Hippocampal formation (tissue), 2 donors: ENCODE data around the gene SLC35A2.
"Not testable (repeated sequence)": the region's sequence is repeated elsewhere in the genome, so short reads cannot be mapped to it uniquely, and the experiment has no call there.

Experiments
- DNase-seq, 2 donors: peaks; one replicate each; lab custom pipeline; 2025; lab: John Stamatoyannopoulos, UW

SLC35A2 gene

GRCh38 chrX:48902776-48903175, 8.7 kb downstream of the SLC35A2 start:
- no peak for DNase-seq

DNA sequence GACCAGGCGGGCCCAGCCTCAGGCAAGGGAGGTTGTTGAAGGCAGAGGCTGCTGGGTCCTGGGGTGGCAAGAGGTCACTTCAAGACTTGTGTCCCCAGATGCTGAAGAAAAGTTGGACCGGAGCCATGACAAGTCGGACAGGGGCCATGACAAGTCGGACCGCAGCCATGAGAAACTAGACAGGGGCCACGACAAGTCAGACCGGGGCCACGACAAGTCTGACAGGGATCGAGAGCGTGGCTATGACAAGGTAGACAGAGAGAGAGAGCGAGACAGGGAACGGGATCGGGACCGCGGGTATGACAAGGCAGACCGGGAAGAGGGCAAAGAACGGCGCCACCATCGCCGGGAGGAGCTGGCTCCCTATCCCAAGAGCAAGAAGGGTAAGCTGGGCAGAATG, 9.3 kb downstream of the SLC35A2 start:
- no peak for DNase-seq

- no peak for DNase-seq
Measured at GRCh38 chrX:48901069-48901468, 10.4 kb downstream of the SLC35A2 start.

GRCh38 chrX:48899078-48899410, 12.4 kb downstream of the SLC35A2 start:
- DNase-seq: no peak

DNA sequence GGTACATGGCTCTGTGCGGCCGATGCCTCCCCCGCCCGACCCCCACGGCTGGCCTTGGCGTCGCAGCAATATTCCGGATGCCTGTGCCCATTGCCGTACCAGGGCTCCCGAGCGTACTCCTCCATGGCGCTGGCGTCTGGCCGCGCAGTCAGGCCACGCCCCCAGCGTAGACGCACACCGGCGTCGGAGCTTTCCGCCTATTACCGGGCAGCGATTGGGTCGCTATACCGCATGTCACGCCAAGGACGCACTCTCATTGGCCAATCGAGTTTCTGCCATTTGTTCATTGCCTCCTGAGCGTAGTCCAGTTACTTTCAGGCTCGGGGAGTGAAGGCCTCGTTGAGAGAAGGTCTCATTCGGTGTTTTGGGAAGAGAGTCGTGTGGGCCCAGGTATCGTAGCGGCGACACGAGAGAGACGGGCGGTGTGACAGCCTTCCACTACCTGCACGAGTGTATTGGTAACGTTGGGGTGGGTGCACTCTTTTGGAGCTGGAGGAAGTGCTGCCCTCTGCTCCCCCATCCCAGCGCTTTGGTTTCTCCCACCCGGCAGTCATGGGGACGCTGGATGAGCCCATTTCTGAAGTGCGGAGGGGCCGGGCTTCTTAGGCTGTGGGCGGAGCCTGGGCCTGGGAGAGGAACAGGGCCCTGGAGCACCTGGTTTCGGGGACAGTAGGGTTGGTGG, 13.7 kb downstream of the SLC35A2 start, which contains the start of the genes PQBP1 and TIMM17B:
PQBP1 (plus strand) TSS at position 306 of the 682 bp plus-strand sequence. CDS start 580 bp downstream, outside the sequence.
TIMM17B (minus strand) TSS at position 144 of the 682 bp plus-strand sequence; CDS start at position 125, 19 bp downstream.
- peak; percentile 89 for DNase-seq

DNA sequence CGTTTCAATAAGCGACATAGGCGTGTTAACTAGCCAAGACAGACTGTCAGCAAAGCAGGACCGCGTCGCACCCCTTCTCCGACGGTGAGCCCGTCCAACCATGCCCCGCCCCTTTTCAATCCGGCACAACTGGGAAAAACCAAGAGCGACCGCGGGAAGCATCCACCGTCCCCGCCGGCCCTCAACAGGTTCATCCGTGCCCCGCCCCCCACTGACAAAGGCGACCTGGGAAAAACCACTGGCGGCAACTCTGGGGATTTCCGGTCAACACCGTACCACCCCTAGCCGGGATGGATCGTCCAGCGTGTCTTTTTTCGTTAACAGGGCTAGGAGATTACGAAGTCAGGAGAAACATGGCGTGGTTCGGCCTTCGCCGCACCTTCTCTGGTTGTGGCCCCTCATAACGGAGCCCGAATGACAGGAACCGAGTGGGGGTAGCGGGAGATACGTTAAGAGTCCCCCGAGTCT, 14.3 kb downstream of the SLC35A2 start:
- peak; percentile 21 to 39 for DNase-seq

DNA sequence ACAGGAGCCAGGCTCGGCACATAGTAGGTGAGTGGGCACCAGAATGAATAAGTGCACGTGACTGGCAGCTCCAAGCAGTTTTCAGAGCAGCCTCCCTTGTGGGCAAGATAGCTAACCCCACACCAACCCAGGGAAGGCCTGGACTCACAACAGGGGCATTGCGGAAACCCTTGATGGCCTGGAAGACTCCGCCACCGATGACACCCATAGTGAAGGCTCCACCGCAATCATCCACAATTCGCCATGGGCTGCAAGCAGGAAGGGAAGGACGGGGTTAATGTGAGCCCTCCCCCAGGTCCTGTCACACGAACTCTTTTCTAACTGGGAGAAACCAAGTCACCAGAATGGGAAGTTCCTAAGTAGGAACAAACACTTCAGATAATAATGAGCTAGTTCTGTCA, 14.8 kb downstream of the SLC35A2 start:
- DNase-seq: no peak

- DNase-seq: no peak
Measured at GRCh38 chrX:48894891-48895290, 16.6 kb downstream of the SLC35A2 start.

GRCh38 chrX:48893556-48894348, 17.7 kb downstream of the SLC35A2 start:
- DNase-seq: no peak

GRCh38 chrX:48892896-48893295, 18.6 kb downstream of the SLC35A2 start:
- DNase-seq: no peak

GRCh38 chrX:48891402-48892288, 19.8 kb downstream of the SLC35A2 start:
- peak; percentile 60 to 76 for DNase-seq

GRCh38 chrX:48890934-48891401, 20.5 kb downstream of the SLC35A2 start:
- no peak for DNase-seq

DNA sequence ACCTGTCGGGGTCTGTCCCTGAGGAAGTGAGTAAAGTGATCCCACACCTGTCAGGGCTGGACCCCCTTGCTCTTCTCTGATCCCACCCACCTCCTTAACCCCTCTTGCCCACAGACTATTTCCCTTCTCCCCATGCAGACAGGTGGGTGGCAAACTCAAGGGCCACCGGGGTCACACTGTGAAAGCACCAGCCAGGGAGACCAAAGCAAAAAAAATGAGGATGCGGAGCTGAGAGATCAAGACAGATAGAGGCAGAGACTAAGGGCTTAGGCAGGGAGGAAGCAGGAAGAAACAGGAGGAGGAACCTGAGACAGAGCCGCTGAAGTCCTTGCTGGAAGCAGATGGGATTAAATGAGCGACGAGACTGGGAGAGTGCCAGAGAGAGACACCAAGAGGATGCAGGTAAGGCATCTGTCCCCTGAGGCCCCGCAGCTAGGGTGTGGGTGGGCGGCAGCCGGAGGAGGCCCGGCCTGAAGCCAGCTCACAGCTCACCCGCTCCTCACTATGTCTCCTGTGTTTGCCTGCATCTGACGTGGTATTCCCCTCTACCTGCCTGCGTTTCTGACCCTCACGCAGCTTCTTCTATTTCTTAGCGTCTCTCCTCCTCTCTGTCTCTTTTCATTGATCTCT, 21.0 kb downstream of the SLC35A2 start:
- DNase-seq: no peak

- DNase-seq: not testable (repeated sequence)
Measured at GRCh38 chrX:48886586-48886985, 24.9 kb downstream of the SLC35A2 start.

DNA sequence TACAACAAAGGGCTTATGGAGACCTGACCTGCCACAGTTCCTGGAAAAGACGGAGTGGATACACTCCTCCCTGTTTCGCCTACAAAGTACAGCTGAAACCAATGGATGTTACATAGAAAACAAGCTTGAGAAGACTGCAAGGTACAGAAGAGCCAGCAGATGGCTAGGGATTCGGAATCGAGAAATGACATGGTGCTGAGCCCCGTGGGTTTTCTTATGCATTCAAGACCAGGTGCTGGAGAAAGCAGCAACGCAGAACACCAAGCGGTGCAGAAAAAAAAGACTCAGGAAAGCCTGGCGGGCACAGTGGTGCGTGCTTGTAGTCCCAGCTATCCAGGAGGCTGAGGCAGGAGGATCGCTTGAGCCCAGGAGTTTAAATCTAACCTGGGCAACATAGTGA, 27.7 kb downstream of the SLC35A2 start:
- no peak for DNase-seq

DNA sequence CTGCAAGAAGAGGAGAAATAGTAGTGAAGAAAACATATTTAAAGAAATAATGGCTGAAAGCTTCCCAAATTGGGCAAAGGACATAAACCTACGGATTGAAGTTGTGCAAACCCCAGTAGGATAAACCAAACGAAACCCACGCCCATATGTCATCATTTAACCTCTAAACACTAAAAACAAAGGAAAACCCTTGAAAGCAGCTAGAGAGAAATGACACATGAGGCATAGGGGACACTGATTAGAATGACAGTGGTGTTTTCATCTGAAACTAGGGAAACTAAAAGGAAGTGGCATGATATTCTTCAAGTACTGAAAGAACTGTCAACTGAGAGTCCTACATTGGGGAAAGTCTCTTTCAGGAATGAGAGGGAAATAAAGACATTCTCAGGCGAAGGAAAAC, 34.5 kb downstream of the SLC35A2 start:
- DNase-seq: not testable (repeated sequence)

GRCh38 chrX:48872017-48872416, 39.4 kb downstream of the SLC35A2 start:
- not testable (repeated sequence) for DNase-seq

DNA sequence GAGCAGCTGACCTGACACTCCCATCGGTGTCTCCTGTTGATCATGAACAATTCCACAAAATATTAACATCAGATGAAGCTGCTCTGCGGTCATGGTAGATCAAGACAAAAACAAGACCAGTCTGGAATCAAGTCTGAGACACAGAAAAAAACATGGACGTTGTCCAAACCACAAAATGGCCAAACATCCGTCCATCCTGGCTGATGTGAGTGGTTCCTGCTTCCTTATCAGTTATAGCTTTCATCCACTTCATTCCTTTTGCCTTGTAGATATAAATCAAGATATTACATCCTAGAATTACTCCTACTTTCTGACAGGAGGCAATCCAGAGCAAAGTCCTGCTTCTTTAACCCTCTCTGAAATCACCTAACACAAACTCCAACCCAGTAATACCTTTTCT, 47.2 kb downstream of the SLC35A2 start:
- no peak for DNase-seq

DNA sequence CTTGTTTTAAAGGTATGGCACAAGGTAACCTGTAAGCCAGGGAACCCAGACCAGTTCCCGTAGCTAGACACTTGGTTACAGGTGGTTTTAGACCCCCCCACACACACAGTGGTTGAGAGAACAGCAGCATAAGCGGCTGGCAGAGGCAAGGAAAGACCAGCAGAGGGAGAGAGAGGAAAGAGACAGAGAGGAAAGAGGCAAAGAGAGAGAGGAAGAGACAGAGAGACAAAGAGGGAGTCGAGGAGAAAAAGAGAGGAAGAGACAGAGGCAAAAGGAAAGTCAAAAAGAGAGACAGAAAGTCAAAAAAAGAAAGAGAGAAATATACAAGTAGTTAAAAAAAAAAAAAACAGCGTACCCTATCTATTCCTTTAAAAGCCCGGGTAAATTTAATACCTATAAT, 56.5 kb downstream of the SLC35A2 start:
- no peak for DNase-seq

DNA sequence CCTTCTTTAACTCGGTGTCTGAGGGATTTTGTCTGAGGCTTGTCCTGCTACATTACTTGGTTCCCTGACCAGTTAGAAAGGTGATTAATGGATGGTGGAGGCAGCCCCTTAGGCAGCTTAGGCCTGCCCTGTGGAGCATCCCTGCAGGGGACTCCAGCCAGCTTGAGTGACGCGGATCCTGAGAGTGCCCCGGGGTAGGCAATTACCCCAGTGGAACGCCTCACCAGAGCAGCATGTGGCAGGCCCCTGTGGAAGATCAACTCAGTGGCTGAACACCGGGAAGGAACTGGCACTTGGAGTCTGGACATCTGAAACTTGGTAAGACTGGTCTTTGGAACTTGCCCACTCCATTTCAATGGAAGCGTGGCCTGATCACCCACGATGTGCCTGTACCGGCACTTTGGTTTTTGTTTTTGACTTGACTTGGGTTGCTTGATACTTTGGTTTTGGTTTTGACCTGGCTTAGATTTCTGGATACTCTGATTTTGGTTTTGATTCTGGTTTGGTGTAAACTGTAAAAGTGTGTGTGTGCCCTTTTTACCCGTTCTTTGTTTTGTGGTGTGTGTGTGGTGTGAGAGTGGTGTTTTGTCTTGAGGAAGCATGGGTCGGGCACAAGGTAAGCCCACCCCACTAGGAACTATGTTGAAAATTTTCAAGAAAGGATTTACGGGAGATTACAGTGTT, 57.2 kb downstream of the SLC35A2 start:
- DNase-seq: not testable (repeated sequence)

DNA sequence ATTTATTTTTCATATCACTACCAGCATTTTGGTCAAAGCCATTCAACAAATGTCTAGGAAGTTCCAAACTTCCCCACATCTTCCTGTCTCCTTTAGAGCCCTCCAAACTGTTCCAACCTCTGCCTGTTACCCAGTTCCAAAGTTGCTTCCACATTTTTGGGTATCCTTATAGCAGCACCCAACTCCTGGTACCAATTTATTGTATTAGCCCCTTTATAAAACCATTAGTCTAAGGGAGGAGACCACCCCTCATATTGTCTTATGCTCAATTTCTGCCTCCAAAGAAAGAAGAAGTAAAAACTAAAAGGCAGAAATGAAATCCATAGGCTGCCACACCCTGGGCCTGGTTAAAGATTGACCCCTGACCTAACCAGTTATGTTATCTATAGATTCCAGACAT, 58.0 kb downstream of the SLC35A2 start:
- not testable (repeated sequence) for DNase-seq
